ENCODE data around the gene BCOR.

The BCOR gene

DNA sequence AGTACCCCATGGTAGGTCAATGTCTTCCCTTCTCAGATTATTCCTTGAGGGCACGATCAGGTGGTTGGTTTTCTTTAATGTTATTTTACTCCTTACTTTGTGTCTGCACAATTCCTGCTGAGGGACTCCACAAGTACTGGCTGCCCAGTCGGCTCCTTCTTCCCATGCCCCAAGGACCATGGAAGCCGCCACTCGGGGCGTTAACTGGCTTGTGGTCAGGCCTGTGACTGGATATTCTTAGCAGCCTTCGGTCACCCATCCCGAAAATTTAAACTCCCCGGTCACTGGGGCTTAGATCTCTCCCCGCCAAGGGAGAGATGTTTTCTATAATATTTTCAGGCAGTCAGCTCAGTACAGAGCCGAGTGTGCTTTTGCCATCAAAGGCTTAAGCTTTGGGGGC, 24.7 kb upstream of the BCOR start:
- no peak for ATAC-seq
- TF ChIP-seq ZFP30 (CRISPR knock-in tag; IDR thresholded peaks at IDR 0.05) = no peak
- TF ChIP-seq ESRRG (CRISPR knock-in tag; IDR thresholded peaks at IDR 0.05) = no peak
- TF ChIP-seq CSRNP3 (CRISPR knock-in tag; IDR thresholded peaks at IDR 0.05) = no peak
- TF ChIP-seq POU6F1 (CRISPR knock-in tag; IDR thresholded peaks at IDR 0.05; ENCODE audit: borderline replicate concordance, low read depth) = no peak
- no peak for TF ChIP-seq ARNTL (CRISPR knock-in tag; IDR thresholded peaks at IDR 0.05; ENCODE audit: borderline replicate concordance, low read depth)
- TF ChIP-seq ZNF565 (CRISPR knock-in tag; conservative IDR thresholded peaks at IDR 0.05; ENCODE audit: low read depth) = no peak
- no peak for TF ChIP-seq RARB (CRISPR knock-in tag; IDR thresholded peaks at IDR 0.05)
- TF ChIP-seq CSDC2 (CRISPR knock-in tag; IDR thresholded peaks at IDR 0.05) = no peak
- no peak for TF ChIP-seq TCF4 (CRISPR knock-in tag; IDR thresholded peaks at IDR 0.05; ENCODE audit: borderline replicate concordance)
- TF ChIP-seq SNAI2 (CRISPR knock-in tag; IDR thresholded peaks at IDR 0.05) = no peak
- TF ChIP-seq ZNF8 (CRISPR knock-in tag; IDR thresholded peaks at IDR 0.05) = no peak
- no peak for TF ChIP-seq ZC3H10 (CRISPR knock-in tag; IDR thresholded peaks at IDR 0.05)
- TF ChIP-seq OSR1 (CRISPR knock-in tag; IDR thresholded peaks at IDR 0.05) = no peak
- no peak for TF ChIP-seq BACH2 (CRISPR knock-in tag; IDR thresholded peaks at IDR 0.05; ENCODE audit: borderline replicate concordance)

DNA sequence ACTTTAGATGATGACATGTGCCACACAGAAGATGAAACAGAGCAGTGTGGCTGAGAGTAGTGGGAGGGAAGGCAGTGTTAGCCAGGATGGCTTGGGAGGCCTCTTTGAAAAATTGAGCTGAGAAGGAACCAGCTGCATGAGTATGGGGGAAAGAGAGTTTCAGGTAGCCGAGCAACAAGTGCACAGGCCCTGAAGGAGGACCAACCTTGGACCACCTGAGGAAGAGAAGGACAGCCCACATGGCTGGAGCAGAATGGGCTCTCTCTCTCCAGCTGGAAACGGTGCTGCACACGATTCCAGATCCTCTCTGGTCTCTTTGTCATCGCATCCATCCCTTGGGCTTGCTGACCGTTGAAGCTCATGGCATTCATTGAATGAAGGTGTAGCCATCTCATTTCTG, 23.9 kb upstream of the BCOR start:
- no peak for ATAC-seq
- TF ChIP-seq ZNF8 (CRISPR knock-in tag; IDR thresholded peaks at IDR 0.05) (no peak), ZC3H10 (CRISPR knock-in tag; IDR thresholded peaks at IDR 0.05) (no peak), ZNF565 (CRISPR knock-in tag; conservative IDR thresholded peaks at IDR 0.05; ENCODE audit: low read depth) (no peak), TOX (CRISPR knock-in tag; IDR thresholded peaks at IDR 0.05; ENCODE audit: borderline replicate concordance) (no peak), OSR1 (CRISPR knock-in tag; IDR thresholded peaks at IDR 0.05) (no peak), POU6F1 (CRISPR knock-in tag; IDR thresholded peaks at IDR 0.05; ENCODE audit: borderline replicate concordance, low read depth) (no peak), CSRNP3 (CRISPR knock-in tag; IDR thresholded peaks at IDR 0.05) (no peak), CREB5 (CRISPR knock-in tag; IDR thresholded peaks at IDR 0.05; ENCODE audit: low read depth) (no peak), SNAI2 (CRISPR knock-in tag; IDR thresholded peaks at IDR 0.05) (no peak)
- TF ChIP-seq, protein P1, sequence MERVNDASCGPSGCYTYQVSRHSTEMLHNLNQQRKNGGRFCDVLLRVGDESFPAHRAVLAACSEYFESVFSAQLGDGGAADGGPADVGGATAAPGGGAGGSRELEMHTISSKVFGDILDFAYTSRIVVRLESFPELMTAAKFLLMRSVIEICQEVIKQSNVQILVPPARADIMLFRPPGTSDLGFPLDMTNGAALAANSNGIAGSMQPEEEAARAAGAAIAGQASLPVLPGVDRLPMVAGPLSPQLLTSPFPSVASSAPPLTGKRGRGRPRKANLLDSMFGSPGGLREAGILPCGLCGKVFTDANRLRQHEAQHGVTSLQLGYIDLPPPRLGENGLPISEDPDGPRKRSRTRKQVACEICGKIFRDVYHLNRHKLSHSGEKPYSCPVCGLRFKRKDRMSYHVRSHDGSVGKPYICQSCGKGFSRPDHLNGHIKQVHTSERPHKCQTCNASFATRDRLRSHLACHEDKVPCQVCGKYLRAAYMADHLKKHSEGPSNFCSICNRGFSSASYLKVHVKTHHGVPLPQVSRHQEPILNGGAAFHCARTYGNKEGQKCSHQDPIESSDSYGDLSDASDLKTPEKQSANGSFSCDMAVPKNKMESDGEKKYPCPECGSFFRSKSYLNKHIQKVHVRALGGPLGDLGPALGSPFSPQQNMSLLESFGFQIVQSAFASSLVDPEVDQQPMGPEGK (CRISPR knock-in tag; IDR thresholded peaks at IDR 0.05; ENCODE audit: borderline replicate concordance) = no peak

DNA sequence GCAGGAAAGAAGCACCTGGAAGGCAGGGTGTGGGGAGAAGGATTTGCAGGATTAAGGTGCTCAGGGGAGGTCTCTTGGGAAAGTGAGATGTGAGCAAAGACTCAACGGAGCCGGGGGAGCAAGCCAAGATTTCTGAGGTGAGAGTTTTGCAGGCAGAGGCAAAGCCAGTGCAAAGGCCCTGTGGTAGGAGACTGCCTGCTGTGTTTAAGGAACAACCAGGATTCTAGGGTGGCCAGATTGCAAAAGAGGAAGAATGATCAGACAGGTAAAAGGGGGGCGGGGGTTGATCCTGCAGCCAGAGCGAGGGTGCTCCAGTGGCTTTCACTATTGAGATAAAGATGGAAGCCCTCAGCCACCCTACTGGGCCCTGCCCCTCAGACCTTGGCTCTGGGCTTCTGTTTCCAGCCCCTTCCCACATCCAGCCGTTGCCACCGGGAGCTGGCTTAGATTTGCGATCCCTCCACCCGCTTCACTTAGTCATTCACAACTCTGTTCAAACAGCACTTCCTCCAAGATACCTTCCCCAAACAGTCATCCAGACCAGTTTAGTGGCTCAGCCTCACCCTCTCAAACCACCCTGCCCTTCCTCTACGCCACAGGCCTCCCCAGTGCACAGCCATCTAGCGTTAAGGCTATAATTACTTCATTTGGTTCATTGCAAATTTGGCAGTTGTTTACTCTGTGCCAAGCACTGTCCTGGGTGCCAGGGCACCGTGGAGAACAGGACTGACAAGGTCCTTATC, 23.3 kb upstream of the BCOR start:
- ATAC-seq = no peak

More for the DNA sequence above, 23.3 kb upstream of the BCOR start:
- TF ChIP-seq SNAI2 (CRISPR knock-in tag; IDR thresholded peaks at IDR 0.05) (no peak), POU6F1 (CRISPR knock-in tag; IDR thresholded peaks at IDR 0.05; ENCODE audit: borderline replicate concordance, low read depth) (no peak), TSHZ2 (CRISPR knock-in tag; IDR thresholded peaks at IDR 0.05) (no peak)

Data from SK-N-SH treated with all-trans-retinoic acid at 6 μM for 48 hours (cell line).